Neuron (in vitro differentiated cells): ENCODE measurements around the gene SNTG2.

Source experiments
- H2AFZ ChIP-seq: one replicate; pipeline ENCODE4 v1.6.1; 2013; ENCODE audit warnings: low read depth, mild to moderate bottlenecking, inconsistent platforms, low read length, moderate library complexity
- H3K27me3 ChIP-seq: one replicate; pipeline ENCODE4 v1.6.1; 2013; ENCODE audit warnings: low read length; ENCODE audit not compliant: insufficient read depth
- H3K36me3 ChIP-seq: one replicate; pipeline ENCODE4 v1.6.1; 2013; ENCODE audit warnings: low read length; ENCODE audit not compliant: insufficient read depth
- H3K4me1 ChIP-seq: one replicate; pipeline ENCODE4 v1.6.1; 2013; ENCODE audit warnings: low read length; ENCODE audit not compliant: insufficient read depth
- H3K4me3 ChIP-seq: 2 replicates; pipeline ENCODE4 v1.5.1; 2013; ENCODE audit warnings: mild to moderate bottlenecking, low read length, moderate library complexity
- H3K9me3 ChIP-seq: one replicate; pipeline ENCODE4 v1.6.1; 2013; ENCODE audit warnings: low read length

Gene SNTG2

GRCh38 chr2:1306687-1307516 lies 356.3 kb downstream of the SNTG2 start:
- no peaks in the 10 kb centered on the region for H3K9me3 ChIP-seq
- no peak overlapping the region for H3K4me3 ChIP-seq
- H3K36me3 ChIP-seq: no peaks in the 10 kb centered on the region
- H3K4me1 ChIP-seq: peaks cover 7% of the 10 kb centered on the region
- H2AFZ ChIP-seq: no peak overlapping the region
- H3K27me3 ChIP-seq: no peaks in the 10 kb centered on the region

DNA sequence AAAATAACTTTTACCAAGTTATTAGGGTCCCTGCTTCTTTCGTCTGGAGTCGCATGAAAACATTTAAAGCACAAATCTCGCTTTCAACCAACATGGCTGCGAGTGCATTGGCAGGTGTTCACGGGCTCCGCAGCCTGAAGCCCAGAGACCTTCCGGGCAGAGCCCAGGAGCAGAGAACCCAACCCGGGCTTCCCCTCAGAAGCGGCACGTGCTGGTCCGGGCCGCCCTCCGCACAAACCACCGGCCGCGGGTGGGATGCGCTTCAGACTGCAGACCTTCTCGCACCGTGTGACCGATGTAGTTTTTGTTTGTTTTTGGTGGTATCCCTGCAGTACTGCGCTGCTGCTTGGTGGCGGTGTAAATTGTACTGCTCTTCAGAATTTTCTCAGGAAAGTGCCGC lies 357.0 kb downstream of the SNTG2 start:
- no peaks in the 10 kb centered on the region for H3K36me3 ChIP-seq
- no peaks in the 10 kb centered on the region for H3K27me3 ChIP-seq
- H3K4me3 ChIP-seq: no peak overlapping the region
- no peak overlapping the region for H2AFZ ChIP-seq
- H3K9me3 ChIP-seq: no peaks in the 10 kb centered on the region
- peaks cover 7% of the 10 kb centered on the region for H3K4me1 ChIP-seq

- no peak overlapping the region for H3K4me3 ChIP-seq
- H3K4me1 ChIP-seq: peaks cover 7% of the 10 kb centered on the region
- no peaks in the 10 kb centered on the region for H3K9me3 ChIP-seq
- no peak overlapping the region for H2AFZ ChIP-seq
- H3K27me3 ChIP-seq: no peaks in the 10 kb centered on the region
- no peaks in the 10 kb centered on the region for H3K36me3 ChIP-seq
These were observed 358.0 kb downstream of the SNTG2 start for GRCh38 chr2:1308678-1309077.

- no peaks in the 10 kb centered on the region for H3K27me3 ChIP-seq
- H3K4me3 ChIP-seq: no peak overlapping the region
- H3K9me3 ChIP-seq: no peaks in the 10 kb centered on the region
- H3K36me3 ChIP-seq: no peaks in the 10 kb centered on the region
- H3K4me1 ChIP-seq: peaks cover 7% of the 10 kb centered on the region
- H2AFZ ChIP-seq: no peak overlapping the region
These were observed 358.9 kb downstream of the SNTG2 start for GRCh38 chr2:1309507-1309906.

- Histone ChIP-seq H3K4me1 (peaks cover 7% of the 10 kb centered on the region), H3K4me3 (no peak overlapping the region), H2AFZ (no peak overlapping the region), H3K36me3 (no peaks in the 10 kb centered on the region), H3K9me3 (no peaks in the 10 kb centered on the region), H3K27me3 (no peaks in the 10 kb centered on the region)
These were observed 359.6 kb downstream of the SNTG2 start for GRCh38 chr2:1310202-1310601.

DNA sequence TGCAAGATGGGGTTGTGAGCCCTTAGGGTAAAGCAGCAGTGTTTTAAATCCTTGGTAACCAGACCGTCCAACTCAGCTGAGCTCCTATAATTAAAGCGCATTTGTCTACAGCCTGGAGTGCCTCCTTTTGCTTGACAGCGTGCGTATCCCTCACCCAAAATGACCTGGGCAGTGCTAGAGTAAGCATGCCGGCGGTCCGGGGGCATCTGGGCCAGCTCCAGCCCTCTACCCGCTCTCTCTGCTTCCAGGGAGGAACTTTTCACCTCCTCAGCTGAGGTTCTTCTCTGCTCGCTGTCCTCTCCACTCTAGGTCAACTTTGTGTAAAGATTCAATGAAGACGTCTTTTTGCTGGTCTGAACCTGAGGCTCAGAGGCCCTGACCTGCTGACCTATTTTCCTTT lies 360.2 kb downstream of the SNTG2 start:
- no peaks in the 10 kb centered on the region for H3K9me3 ChIP-seq
- no peaks in the 10 kb centered on the region for H3K27me3 ChIP-seq
- H3K4me3 ChIP-seq: no peak overlapping the region
- H2AFZ ChIP-seq: no peak overlapping the region
- H3K36me3 ChIP-seq: no peaks in the 10 kb centered on the region
- H3K4me1 ChIP-seq: peaks cover 7% of the 10 kb centered on the region

- Histone ChIP-seq H3K36me3 (no peaks in the 10 kb centered on the region), H3K9me3 (no peaks in the 10 kb centered on the region), H3K4me3 (no peak overlapping the region), H2AFZ (no peak overlapping the region), H3K27me3 (no peaks in the 10 kb centered on the region), H3K4me1 (no peaks in the 10 kb centered on the region)
These were observed 362.7 kb downstream of the SNTG2 start for GRCh38 chr2:1313240-1313924.

DNA sequence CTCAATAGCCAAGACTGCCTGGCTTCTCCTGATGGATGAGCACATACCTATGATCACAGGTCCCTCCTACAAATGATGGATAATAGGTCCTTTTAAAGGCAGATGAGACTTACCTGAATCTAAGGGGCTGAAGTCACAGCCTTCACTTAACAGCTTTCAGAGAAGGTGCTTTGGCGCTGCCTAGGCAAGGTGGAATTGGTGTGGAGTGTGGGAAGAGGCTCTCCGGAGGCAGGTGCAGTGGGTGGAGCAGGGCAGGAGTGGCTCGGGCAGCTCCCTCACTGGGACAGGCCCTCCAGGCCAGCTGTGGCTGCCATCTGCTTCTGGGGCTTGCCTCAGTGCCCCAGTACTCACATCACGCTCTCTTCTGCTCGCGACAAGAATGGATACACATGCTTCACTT lies 363.6 kb downstream of the SNTG2 start:
- Histone ChIP-seq H3K36me3 (no peaks in the 10 kb centered on the region), H3K4me3 (no peak overlapping the region), H3K27me3 (no peaks in the 10 kb centered on the region), H3K9me3 (no peaks in the 10 kb centered on the region), H2AFZ (no peak overlapping the region), H3K4me1 (no peaks in the 10 kb centered on the region)

DNA sequence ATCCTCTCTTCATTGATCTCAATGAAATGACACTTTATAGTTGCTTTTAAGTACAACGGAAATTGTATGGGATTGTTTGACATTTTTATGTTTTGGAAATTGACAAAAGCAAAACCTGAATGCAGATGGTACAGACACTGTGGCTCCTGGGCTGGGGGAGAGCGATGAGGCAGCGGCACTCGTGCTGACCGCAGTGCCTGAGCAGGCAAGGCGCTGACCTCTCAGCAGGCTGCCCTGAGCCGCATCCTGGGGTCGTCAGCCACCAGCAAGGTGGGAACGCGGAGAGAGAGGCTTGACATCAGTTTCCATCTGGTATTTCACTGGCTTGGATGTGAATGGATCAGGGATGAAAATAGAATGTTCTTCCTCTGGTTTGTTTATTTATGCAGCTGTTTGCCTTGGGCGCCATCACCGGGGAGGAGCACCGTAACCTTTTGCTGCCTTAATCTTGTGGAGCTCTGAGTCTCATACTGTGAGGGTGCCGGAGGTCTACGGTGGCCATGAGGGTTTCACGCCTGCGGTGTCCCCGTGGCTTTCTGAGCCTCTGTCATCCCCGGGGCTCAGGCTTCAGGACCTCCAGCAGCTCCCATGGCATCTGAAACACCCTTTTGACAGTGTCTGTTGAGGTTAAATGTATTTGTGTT lies 367.8 kb downstream of the SNTG2 start:
- H3K4me1 ChIP-seq: no peaks in the 10 kb centered on the region
- H3K9me3 ChIP-seq: no peaks in the 10 kb centered on the region
- no peaks in the 10 kb centered on the region for H3K27me3 ChIP-seq
- no peak overlapping the region for H2AFZ ChIP-seq
- H3K4me3 ChIP-seq: no peak overlapping the region
- H3K36me3 ChIP-seq: no peaks in the 10 kb centered on the region

DNA sequence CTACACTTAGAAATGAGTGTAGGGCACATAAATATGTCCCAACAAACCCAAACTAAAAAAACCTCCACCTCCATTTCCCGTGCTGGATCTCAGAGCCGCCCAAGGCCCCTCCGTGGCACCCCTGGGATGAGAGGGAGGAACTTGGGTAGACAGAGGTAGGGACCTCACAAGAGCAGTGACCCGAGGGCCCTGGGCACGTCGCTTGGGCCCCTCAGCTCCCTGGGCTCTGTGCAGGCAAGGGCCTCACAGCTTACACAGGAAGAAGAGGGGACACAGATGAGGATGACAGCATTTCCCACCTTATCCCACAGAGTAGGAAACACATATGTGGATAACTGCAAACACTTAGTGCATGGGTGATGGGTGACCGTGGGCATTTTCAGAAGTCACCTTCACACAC lies 368.7 kb downstream of the SNTG2 start:
- Histone ChIP-seq H3K9me3 (no peaks in the 10 kb centered on the region), H3K4me1 (no peaks in the 10 kb centered on the region), H3K4me3 (no peak overlapping the region), H3K36me3 (no peaks in the 10 kb centered on the region), H2AFZ (no peak overlapping the region), H3K27me3 (no peaks in the 10 kb centered on the region)

- no peaks in the 10 kb centered on the region for H3K27me3 ChIP-seq
- no peak overlapping the region for H2AFZ ChIP-seq
- H3K36me3 ChIP-seq: no peaks in the 10 kb centered on the region
- no peaks in the 10 kb centered on the region for H3K9me3 ChIP-seq
- no peak overlapping the region for H3K4me3 ChIP-seq
- no peaks in the 10 kb centered on the region for H3K4me1 ChIP-seq
These were observed 370.7 kb downstream of the SNTG2 start for GRCh38 chr2:1321321-1321720.

GRCh38 chr2:1324884-1325283 lies 374.2 kb downstream of the SNTG2 start:
- H3K9me3 ChIP-seq: no peaks in the 10 kb centered on the region
- H3K36me3 ChIP-seq: no peaks in the 10 kb centered on the region
- H3K4me3 ChIP-seq: no peak overlapping the region
- H3K27me3 ChIP-seq: no peaks in the 10 kb centered on the region
- H3K4me1 ChIP-seq: no peaks in the 10 kb centered on the region
- no peak overlapping the region for H2AFZ ChIP-seq

- H3K27me3 ChIP-seq: no peaks in the 10 kb centered on the region
- no peak overlapping the region for H3K4me3 ChIP-seq
These were observed 378.0 kb downstream of the SNTG2 start for GRCh38 chr2:1328684-1329083.

More at GRCh38 chr2:1328684-1329083, 378.0 kb downstream of the SNTG2 start:
- no peak overlapping the region for H2AFZ ChIP-seq
- no peaks in the 10 kb centered on the region for H3K4me1 ChIP-seq
- H3K9me3 ChIP-seq: no peaks in the 10 kb centered on the region
- no peaks in the 10 kb centered on the region for H3K36me3 ChIP-seq
